Vagina (tissue), 2 donors: Measurements from ENCODE around the gene DPH7. TPM values are rescaled to one million over a fixed set of nuclear protein-coding genes. Genes with fewer than 3 reads are reported as not detected.

Source experiments
- DNase-seq, 2 donors: peaks; one replicate each; pipeline ENCODE4 v3.0.0-alpha.2; 2017; ENCODE audit errors: extremely low spot score in 2 of 2
- H3K27ac ChIP-seq: fragments of 200-600 bp; sonication (generic); one replicate; pipeline ENCODE4 v1.5.1; 2019
- H3K27me3 ChIP-seq: fragments of 200-600 bp; sonication (generic); one replicate; pipeline ENCODE4 v1.5.1; 2019
- H3K36me3 ChIP-seq, 2 donors: fragments of 200-600 bp; sonication (generic); one replicate each; pipeline ENCODE4 v1.5.1; 2017 to 2019
- H3K4me1 ChIP-seq: fragments of 200-600 bp; sonication (generic); one replicate; pipeline ENCODE4 v1.5.1; 2019
- H3K4me3 ChIP-seq, 2 donors: fragments of 200-600 bp; sonication (generic); 1 replicate in 1 of 2; 2 replicates in 1 of 2; pipeline ENCODE4 v1.5.1; 2016 to 2019
- H3K9me3 ChIP-seq: fragments of 200-600 bp; sonication (generic); one replicate; pipeline ENCODE4 v1.5.1; 2019
- POLR2A ChIP-seq, 2 donors: fragments of 450-650 bp; IDR thresholded peaks; one replicate each; pipeline ENCODE4 v1.6.1; 2017; ENCODE audit warnings: antibody characterized with exemption in 2 of 2, mild to moderate bottlenecking in 2 of 2, moderate library complexity in 2 of 2
- POLR2AphosphoS5 ChIP-seq, 2 donors: sonication (generic); formaldehyde crosslinking; IDR thresholded peaks; one replicate each; pipeline ENCODE4 v1.9.0; 2017; ENCODE audit warnings: antibody characterized with exemption in 2 of 2, mild to moderate bottlenecking in 2 of 2, low read depth in 1 of 2; ENCODE audit not compliant: insufficient read depth in 1 of 2
- intact Hi-C: fragments of 100-400 bp; cut with DNase I; formaldehyde crosslinking; loops from one replicate; pipeline ENCODE4 v1.15.1; 2023
- total RNA-seq: library from RNA; depleted of rRNA; stranded (reverse); fragments of >200 nt; gene quantifications from one replicate; pipeline ENCODE4 v1.2.3, GENCODE V29; 2016
- TF ChIP-seq, protein P1 (sequence below), 3 experiments: fragments of 450-650 bp in 2 of 3; fragments of 200-600 bp in 1 of 3; sonication (generic) in 1 of 3; IDR thresholded peaks; one replicate each; pipeline ENCODE4 v1.5.1; 2017 to 2019; ENCODE audit warnings: antibody characterized with exemption in 3 of 3, mild to moderate bottlenecking in 2 of 3, moderate library complexity in 2 of 3

Gene DPH7
- total RNA-seq, 1 donor from 2014 or later = 32.9 TPM

- Histone ChIP-seq H3K9me3 (no peaks in the 10 kb centered on the region), H3K27ac (no peak overlapping the region), H3K36me3 (peaks cover 0 to 26% of the 10 kb centered on the region in 2 donors), H3K27me3 (no peaks in the 10 kb centered on the region), H3K4me1 (peaks cover 28% of the 10 kb centered on the region), H3K4me3 (peak overlapping the region; percentile 68 to 70)
- DNase-seq = no peak
- TF ChIP-seq, protein P1, sequence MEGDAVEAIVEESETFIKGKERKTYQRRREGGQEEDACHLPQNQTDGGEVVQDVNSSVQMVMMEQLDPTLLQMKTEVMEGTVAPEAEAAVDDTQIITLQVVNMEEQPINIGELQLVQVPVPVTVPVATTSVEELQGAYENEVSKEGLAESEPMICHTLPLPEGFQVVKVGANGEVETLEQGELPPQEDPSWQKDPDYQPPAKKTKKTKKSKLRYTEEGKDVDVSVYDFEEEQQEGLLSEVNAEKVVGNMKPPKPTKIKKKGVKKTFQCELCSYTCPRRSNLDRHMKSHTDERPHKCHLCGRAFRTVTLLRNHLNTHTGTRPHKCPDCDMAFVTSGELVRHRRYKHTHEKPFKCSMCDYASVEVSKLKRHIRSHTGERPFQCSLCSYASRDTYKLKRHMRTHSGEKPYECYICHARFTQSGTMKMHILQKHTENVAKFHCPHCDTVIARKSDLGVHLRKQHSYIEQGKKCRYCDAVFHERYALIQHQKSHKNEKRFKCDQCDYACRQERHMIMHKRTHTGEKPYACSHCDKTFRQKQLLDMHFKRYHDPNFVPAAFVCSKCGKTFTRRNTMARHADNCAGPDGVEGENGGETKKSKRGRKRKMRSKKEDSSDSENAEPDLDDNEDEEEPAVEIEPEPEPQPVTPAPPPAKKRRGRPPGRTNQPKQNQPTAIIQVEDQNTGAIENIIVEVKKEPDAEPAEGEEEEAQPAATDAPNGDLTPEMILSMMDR (IDR thresholded peaks at IDR 0.05) = no peak
- no peak for TF ChIP-seq POLR2A (IDR thresholded peaks at IDR 0.05)
- TF ChIP-seq POLR2AphosphoS5 (IDR thresholded peaks at IDR 0.05; ENCODE audit: insufficient read depth in 1 of 2, low read depth in 1 of 2) = no peak
- intact Hi-C loops = loop anchor here (1.0 kb wide), 1 partner anchor 30 kb away; no protein-coding TSS in a partner anchor
Observed at GRCh38 chr9:137590123-137590468, 11.4 kb upstream of the DPH7 start.

DNA sequence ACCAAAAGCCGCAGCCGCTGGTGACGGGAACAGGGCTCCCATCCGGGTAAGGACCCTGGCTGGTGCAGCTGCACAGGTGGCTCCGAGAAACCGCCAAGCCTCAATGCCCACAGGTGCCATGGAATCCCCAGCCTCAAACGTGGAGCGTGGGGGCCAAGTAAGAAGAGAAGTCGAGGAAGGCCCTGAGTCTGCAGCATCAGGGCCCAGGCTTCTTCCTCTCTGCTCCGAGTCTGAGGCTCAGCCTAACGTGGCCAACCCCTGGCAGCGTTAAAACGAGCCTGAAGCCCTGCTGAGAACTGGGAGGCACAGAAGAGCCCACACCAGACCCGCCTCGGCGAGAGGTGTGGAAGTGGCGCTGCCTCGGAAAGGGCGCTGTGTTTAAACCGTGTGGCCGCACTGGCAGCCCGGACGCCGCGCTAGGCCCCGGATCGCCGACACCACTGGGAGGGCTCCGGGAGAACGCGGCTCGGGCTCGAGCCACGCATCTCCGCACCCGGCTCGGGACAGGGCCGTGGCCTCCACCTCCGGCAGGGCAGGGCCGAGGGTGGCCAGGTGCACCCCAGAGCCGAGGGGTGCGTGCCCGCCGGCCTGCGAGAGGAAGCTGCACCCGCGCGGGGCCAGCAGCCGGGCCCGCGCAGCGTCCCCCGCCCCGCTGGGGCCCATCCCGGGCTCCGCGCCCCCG is 10.9 kb upstream of the DPH7 start:
- no peaks in the 10 kb centered on the region for H3K27me3 ChIP-seq
- peak overlapping the region; percentile 68 to 70 for H3K4me3 ChIP-seq
- no peak overlapping the region for H3K27ac ChIP-seq
- no peak for DNase-seq
- peaks cover 28% of the 10 kb centered on the region for H3K4me1 ChIP-seq
- H3K9me3 ChIP-seq = no peaks in the 10 kb centered on the region
- TF ChIP-seq POLR2A (IDR thresholded peaks at IDR 0.05) = no peak
- TF ChIP-seq, protein P1 (IDR thresholded peaks at IDR 0.05) = no peak
- TF ChIP-seq POLR2AphosphoS5 (IDR thresholded peaks at IDR 0.05; ENCODE audit: insufficient read depth in 1 of 2, low read depth in 1 of 2) = no peak
- intact Hi-C loops = loop anchor here (1.0 kb wide), 1 partner anchor 31 kb away; no protein-coding TSS in a partner anchor
- H3K36me3 ChIP-seq = peaks cover 0 to 32% of the 10 kb centered on the region in 2 donors

DNA sequence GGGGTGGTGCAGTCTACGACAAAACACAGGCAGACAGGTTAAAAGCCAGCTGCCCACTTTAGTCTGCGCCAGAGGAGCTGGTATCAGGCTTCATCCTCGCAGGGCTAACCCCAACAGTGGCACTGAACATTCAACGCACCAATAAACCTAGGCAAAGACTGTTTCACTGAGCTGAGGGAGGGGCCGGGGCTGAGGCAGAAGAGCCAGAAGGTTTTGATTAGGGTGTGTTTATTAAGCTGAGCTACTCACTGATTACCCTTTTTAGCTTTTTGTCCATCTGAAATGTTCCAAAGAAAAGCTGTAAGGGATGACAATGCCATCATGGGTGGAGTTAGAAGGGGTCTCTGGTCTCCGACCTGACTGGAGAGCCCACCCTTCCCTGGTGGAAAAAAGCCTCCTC is 10.2 kb upstream of the DPH7 start:
- intact Hi-C loops = no loop called here
- Histone ChIP-seq H3K9me3 (no peaks in the 10 kb centered on the region), H3K4me1 (peaks cover 28% of the 10 kb centered on the region), H3K4me3 (peak overlapping the region in 1 of 2 donors; percentile 70), H3K36me3 (peaks cover 0 to 37% of the 10 kb centered on the region in 2 donors), H3K27me3 (no peaks in the 10 kb centered on the region), H3K27ac (no peak overlapping the region)
- TF ChIP-seq POLR2AphosphoS5 (IDR thresholded peaks at IDR 0.05; ENCODE audit: insufficient read depth in 1 of 2, low read depth in 1 of 2) = no peak
- DNase-seq = no peak

DNA sequence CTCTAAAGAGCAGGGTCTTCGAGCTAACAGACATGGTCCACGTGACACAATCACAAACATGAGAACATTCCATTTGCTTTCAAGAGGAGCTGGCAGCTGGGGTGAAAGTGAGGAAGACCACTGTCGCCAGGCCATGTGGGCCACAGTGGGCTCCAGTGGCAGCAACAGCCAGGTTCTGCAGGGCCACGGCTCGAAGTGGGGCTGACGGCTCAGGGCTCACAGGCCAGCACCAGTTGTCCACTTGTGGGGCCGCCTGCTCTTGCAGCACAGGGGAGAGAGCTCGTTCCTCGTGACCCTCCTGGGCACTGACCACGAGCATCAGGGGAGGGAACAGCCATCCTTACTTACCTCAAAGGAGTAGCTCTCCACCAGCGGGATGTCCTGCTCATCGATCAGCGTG is 9.6 kb upstream of the DPH7 start:
- intact Hi-C loops = no loop called here
- Histone ChIP-seq H3K4me3 (no peak overlapping the region), H3K27me3 (no peaks in the 10 kb centered on the region), H3K4me1 (peaks cover 28% of the 10 kb centered on the region), H3K36me3 (peaks cover 0 to 40% of the 10 kb centered on the region in 2 donors), H3K27ac (no peak overlapping the region), H3K9me3 (no peaks in the 10 kb centered on the region)
- TF ChIP-seq POLR2AphosphoS5 (IDR thresholded peaks at IDR 0.05; ENCODE audit: insufficient read depth in 1 of 2, low read depth in 1 of 2) (no peak), POLR2A (IDR thresholded peaks at IDR 0.05) (no peak)
- TF ChIP-seq, protein P1 (IDR thresholded peaks at IDR 0.05) = no peak
- DNase-seq = no peak

DNA sequence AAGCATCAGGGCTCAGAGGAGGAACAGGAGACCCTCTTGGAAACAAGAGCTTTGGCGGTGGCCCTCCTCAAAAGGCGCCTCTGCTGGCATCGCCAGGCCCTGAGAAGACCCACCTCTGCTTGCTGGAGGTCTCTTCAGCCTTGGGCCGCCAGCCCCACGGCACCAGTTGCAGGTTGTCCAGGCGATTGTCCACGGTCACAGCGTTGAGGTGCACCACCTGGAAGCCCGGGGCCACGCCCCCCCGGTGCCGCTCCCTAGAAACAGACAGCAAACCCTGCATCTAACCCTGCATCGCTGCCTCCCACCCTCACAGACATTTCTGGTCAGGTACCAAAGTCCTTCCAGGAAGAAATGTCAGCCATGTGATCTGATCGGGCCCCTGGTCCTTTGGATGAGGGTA is 8.1 kb upstream of the DPH7 start:
- H3K27ac ChIP-seq = no peak overlapping the region
- intact Hi-C loops = no loop called here
- no peaks in the 10 kb centered on the region for H3K27me3 ChIP-seq
- H3K4me1 ChIP-seq = peaks cover 28% of the 10 kb centered on the region
- H3K9me3 ChIP-seq = no peaks in the 10 kb centered on the region
- DNase-seq = no peak
- H3K36me3 ChIP-seq = peaks cover 0 to 52% of the 10 kb centered on the region in 2 donors
- TF ChIP-seq, protein P1 (IDR thresholded peaks at IDR 0.05) = no peak
- TF ChIP-seq POLR2AphosphoS5 (IDR thresholded peaks at IDR 0.05; ENCODE audit: insufficient read depth in 1 of 2, low read depth in 1 of 2) (no peak), POLR2A (IDR thresholded peaks at IDR 0.05) (no peak)
- H3K4me3 ChIP-seq = no peak overlapping the region
